Activated gamma-delta T cell treated with anti-CD3 and anti-CD28 coated beads, Interleukin-2, amount 50 U/mL, for 16 hours (primary cell): ENCODE results near the gene SPHK1.

Experiments used
- DNase-seq: peaks from one replicate; pipeline ENCODE4 v3.0.0-alpha.2; 2020; ENCODE audit warnings: low read depth

SPHK1 gene

DNA sequence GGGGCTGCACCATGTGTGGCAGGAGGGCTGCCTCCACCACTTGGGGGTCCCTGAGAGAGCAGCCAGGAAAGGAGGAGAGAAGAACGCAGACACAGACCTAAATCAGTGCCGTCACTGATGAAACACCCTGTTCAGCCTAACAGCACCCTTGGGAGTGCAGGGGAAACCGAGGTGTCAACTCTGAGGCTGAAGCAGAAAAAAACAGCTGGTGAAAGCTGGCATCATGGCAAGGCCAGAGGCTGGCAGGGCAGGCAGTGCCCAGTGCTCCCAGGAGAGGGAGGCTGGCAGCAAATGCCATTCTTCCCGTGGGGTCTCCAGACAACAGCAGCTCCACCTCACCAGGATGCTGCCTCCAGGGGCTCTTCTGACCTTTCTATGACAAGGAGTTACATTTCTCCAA lies 23.1 kb downstream of the SPHK1 start:
- no peak for DNase-seq

DNA sequence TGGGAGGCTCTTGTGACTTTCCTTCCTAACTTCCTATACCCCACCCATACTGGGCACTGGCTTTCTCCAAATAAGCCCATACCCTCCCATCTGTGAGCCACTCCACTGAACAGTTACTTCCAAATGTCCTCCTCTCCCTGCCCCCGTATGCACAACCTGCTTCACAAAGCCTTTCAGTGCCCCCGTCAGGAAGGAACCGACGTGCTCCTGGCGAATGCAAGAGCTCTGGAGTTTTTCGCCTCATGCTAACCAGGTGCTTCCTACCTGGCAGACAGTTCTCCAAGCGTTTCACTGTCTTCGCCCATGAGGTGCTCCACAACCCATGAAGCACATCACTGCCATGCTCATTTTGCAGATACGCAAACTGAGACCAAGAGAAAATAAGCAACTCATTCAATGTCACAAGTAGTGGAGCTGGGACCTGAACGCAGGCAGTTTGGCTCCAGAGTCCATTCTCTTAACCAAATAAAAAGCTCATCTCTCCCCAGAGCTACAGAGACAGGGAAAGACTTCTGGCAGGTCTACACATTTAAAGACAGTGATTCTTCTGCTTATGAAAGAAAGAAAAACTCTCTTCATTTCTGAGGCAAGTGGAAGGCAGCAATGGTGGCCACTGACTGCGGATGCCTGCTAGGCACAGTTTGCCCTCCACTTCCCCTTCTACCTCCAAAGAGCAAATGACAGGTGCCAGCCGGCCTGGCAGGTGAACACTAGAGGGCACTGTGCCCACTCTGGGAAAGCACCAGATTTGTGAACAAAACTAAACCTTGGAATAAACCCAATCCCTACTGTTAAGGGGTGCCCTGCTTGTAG lies 23.8 kb downstream of the SPHK1 start:
- DNase-seq, result peak; percentile 55

DNA sequence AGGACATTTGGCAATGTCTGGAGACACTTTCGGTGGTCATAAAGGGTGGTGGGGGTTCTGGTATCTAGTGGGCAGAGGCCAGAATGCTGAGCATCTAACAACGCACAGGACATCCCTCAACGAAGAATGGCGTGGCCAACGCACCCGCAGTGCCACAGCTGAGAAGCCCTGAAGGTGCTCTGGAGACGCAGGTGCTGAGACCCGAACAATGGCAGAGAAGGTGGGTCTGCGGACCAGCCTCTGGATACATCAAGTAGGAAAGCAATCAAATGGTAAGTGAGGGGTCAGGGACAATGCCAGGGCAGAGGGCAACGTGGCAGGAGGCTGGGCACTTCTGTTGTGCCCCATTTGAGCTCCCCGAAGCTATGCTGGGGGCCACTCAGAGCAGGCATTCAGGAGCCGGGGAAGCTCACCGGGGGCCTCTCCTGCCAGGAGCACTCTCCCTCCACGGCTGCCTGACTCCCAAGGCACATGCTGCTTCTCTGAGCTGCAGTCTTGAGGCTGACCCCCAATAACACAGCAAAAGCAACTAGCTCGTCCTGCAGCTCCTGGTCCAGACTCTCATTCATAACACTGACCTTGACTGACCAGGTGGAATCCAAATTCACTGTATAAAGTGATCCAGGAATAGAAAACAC lies 26.0 kb downstream of the SPHK1 start:
- DNase-seq, result no peak

DNA sequence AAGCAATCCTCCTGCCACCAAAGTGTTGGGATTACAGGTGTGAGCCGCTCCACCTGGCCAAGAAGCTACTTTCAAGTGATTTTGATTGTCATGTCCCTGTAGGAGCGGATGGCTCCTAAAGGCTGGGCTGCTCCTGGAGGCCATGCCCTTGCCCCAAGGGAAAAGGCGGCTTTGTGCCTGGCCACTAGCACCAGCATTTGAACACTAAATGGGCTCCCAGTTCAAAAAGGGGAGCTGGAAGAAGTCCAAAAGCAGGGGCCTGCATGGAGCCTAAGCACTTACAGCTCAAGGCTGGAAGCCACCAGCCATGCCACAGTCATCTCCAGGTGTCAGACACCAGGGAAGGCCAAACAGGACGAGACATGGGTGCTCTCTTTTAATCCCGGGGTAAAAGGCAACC lies 26.8 kb downstream of the SPHK1 start:
- no peak for DNase-seq

DNA sequence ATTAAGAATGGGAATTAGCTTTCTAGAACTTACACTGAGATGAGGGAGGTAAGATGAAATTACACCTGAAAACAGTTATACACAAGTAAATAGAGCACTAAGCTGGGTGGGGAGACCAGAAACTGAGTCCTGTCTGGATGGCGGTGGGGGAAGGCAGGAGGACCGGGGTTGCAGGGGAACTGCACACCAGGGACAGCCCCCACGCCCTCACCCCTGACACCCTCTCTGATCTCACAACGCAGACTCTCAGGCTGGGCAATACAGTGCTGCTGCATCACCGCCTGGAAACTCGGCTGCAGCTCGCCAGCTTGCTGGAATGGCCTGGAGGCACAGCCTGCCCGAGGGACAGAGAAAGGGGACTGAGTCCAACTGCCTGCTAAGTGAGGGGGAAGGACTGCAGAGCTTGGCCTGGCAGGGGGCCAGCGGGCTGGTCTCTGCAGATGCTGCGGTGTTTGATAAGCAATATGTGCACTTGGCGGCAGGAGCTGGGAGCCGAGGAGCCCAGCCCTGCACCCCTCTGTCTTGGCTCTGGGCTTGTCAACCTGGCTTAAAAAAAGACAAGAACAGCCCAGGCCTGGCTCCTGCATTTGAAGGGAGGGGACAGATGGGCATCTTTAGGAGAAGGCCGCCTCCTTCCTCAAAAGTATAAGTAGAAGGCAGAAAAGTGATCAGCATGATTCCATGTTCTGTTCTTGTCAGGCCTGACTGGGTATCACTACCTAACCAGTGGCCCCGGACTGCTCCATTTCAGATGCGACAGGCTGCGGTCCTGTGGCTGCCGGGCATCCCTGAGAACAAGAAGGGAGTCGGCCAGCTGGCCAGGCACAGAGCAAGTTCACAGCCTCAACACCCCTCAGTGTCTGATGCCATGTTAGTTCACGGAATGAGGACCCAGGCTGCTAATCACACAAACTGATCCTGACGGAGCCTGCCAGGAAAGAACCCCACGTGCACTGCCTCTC lies 30.2 kb downstream of the SPHK1 start:
- DNase-seq, result no peak

DNA sequence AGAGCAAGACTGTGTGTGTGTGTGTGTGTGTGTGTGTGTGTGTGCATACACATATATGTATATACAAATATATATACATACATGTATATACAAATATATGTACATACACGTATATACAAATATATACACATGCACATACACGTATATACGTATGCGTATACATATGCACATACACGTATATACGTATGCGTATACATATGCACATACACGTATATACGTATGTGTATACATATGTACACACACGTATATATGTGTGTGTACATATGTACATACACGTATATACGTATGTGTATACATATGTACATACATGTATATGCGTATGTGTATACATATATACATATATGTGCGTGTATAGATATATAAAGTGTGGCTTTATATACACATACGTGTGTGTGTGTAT lies 31.4 kb downstream of the SPHK1 start:
- DNase-seq, result no peak

DNA sequence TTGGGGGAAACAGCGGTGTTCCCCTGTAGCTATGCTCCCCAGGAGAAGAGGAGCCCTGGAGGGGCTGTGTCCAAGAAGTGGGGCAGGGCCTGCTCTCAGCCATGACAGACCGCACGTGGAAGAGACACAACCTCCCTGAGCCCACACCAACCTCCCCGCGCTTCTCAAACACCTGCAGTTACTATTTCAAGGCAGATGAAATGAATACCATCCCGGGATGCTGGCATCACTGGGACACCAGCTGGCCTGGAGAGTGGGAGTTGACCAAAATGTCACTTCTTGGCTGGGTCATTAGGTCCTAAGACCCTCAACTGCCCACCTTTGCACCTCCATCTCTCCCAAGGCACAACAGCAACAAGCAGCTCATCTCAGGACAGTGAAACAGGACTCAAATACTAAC lies 32.0 kb downstream of the SPHK1 start:
- no peak for DNase-seq

DNA sequence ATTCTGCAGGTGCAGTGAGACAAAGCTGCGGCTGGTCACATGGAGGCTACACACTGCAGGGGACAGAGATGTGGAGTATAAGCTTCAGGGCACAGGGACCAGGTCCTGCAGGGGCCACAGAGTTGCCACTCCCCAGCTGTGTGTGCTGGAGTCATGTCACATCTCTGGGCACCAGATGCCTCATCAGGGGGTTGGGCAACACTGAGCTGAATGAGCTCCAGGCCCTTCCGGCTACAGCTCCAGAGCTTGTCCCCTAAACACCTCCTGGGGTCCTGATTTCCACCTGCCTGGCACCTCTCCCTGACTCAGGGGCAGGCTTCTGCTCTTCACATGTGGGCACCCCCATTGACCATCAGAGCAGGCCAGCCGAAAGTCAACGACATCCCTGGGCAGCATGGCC lies 32.5 kb downstream of the SPHK1 start:
- no peak for DNase-seq

DNA sequence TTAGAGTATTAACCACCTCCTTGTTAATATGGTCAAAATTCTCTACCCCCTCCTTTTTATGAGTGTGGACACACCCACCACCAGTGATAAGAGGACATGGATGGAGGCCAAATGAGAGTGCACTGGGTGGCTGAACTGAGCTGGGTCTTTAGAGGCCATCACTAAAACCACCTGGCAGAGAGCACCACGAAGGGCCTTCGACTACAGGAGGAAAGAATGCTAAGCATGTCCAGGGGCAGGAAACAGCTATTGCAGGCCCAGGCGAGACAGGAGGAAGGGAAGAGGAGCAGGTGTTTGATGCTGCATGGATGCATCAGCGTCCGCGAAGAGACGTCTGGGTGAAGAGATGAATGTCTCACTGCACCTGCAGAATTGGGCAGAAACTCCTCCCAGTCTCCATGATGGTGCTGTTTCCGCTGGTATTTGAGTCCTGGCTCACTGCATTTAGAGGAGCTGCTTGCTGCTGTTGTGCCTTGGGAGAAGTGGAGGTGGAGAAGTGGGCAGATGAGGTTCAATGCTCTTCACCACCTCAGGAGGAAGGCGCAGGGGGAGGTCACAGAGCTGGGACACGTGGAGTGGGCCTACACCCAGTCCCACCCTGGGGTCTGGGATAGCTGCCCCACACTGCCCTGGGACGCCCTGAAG lies 33.2 kb downstream of the SPHK1 start:
- DNase-seq, result no peak

DNA sequence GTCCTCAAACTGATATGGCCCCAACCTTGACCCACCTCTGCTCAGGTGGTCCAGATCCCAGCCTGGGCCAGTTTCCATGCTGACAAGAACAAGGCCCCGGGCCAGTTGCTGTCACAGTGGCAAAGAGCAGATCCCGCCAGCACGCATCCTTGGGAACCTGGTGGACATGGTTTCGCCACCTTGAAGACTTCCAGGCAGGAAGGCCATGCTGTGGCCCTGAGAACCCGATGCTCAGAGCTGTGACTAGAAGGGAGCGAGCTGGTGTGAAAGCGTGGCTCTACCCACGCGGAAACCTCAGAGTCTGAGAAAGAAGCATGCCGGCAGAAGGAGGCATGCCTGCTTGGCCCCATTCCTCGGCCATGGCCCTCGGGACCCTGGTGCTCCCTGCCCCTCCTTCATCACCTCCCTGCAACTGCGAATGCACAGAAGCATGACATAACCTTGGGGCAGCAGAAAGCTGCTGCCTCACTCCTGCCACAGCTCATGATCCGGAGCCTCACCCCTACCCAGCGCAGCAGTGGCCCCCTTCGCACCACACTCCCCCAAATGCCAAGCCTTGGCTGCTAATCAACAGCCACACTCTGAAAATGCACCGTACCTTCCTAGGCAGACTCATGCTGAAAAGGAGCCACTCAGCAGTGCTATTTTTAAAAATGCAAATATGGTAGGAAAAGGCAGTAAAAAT lies 35.3 kb downstream of the SPHK1 start:
- no peak for DNase-seq

DNA sequence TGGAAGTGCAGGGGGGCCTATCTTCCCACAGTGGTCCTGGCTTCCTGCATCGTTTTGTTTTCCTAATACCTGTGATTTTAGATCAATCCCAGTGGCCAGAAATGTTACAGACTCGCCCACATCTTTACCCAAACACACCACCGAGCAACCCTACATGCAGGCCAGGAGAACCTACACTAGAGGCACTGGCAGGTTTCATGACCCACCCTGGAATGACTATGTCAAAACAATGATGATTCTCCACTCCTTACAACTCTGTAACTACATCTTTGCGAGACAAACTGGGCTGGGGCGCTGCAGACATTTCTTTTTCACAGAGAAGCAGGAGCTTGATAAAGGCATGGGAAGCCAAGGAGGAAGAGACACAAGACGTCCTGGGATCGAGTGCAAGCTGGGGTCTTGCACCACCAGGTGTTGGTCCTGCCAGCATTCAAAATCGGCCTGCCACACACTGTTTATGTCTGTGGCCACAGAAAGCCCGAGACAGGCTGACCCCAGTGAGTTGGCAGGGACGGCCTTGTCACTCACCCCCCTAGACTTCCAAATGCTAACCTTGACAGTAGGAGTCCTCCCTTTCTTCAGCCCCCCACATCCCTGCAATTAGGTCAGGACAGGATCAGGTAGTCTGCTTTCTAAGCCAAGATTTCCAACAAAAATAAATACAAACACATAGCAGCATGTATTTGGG lies 36.1 kb downstream of the SPHK1 start:
- no peak for DNase-seq

DNA sequence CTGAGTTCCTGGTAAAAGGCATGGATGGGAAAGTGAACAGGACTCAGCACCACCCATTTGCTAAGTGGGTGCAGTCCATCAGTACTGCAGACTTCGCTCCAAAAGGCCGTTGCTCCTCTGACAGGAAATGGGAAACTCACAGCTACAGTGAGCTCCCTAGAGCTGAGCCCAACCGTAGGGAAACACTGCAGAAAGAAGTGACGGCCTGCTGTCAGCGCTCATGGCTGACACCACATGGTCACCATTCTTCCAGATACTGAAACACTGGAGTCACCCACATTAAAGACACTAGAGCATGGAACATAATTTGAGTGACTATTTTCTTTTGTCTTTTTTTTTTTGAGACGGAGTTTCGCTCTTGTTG lies 36.6 kb downstream of the SPHK1 start:
- no peak for DNase-seq

DNA sequence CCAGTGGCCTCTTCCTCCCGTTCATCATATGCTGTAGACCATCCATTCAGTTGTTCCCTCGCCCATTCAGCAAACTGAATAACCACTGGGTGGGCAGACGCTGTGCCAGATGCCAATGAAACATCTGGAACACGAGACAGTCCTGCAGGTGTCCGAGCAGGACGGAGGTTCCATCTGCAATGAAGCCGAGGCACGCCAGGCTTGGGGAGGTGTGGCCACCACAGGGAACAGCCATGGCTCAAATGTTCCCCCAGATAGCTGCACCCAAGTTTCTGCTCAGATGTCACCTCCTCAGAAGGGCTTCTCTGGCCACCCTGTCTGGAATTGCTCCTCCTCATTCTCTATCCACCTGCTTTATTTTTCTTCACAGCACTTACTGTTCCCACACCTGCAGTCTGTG lies 38.0 kb downstream of the SPHK1 start:
- no peak for DNase-seq

DNA sequence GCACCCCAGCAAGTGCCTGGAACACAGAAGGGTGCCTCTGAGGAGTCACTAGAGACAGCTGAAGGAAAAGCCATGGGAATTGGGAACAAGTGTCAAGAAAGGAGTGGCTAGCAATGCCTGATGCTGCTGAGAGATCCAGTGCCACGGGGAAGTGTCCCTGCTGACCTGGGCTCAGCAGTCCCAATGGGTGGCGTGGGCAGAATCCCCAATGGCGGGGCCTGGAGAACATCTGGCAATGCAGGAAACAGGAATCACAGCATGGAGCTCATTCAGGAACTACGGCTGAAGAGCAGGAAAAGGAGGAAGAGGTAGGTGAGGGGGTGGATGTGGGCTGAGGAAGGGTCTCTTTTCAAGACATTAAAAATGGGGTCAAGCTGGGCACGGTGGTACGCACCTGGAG lies 38.5 kb downstream of the SPHK1 start:
- no peak for DNase-seq

DNA sequence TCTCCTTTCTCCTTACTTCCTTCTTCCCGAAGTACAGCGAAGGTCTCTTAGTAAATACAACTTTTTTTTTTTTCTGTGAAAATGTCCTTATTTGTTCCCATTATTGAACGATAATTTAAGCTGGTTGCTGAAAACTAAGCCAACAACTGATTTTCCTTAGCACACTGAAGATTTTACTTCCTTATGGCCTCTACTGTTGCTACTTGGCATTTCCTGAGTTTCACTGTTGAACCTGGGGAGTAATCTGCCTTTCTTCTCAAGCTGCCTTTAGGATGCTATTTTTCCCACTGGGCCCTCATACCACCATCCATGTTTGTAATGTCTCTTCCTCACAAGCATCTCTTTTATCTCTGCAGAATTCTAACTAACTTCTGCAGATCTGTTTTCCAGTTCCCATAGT lies 42.4 kb downstream of the SPHK1 start:
- no peak for DNase-seq

DNA sequence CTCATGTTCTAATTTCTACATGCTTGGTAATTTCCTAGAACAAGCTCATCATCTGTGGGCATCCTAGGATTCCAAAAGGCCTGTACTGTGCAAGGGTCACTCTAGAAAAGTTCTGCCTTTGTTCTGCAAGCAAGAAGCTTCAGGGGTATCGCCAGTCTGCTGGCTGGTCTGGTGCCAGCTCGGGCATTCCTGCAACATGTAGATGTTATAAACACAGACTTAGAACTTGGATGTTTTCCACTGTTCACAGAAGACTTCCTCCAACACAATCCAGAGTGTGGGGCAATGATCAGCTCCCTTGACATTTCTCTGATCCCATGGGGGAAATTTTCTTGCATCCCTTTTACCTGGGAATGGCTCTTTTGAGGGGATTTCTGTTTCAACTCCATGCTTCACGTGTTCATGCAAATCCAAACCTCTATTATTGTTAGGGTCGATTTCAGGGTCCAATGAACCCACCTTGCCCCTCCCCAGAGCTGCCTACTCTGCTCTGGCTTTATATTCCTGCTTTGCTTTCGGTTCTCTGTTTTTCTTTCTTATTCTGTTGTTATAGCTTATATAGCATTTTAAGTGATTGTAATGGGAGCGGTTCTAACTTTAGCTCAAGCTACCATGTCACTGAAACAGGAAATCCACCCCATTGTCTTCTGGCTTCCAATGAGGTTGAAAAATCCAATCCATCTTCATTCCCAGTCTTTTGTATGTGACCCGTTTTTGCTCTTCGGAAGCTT lies 43.3 kb downstream of the SPHK1 start:
- DNase-seq, result no peak

DNA sequence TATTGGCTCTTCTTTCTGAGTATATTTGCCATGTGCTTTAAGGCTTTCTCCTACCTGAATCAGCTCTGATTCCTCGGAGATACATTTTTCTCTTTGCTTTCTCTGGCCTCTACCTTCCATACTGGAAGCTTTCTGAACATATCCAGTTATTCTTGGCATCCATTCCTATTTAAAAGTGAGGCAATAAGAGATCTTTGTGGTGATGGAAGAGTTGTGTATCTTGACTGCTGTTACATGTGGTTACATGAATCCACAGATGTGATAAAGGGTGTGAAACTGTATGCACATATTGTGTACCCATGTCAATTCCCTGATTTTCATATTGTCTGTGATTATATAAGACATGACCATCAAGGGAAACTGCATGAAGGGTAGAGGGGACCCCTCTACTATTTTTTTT lies 44.1 kb downstream of the SPHK1 start:
- no peak for DNase-seq

DNA sequence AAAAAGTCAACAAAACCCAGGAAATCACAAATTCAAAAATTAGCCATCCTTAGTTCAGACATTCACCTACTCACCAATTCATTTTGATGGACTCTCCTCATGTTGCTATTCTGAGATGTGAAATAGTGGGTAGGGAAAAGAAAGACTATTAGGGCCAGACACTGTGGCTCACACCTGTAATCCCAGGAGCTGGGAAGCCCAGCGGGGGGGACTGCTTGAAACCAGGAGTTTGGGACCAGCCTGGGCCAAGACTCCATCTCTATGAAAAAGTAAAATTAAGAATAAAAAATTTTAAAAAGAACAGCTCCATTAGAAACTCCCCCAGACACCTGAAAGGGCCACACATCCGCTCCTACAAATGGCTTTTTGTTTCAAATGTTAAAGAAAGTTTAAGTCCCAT lies 47.1 kb downstream of the SPHK1 start:
- no peak for DNase-seq

DNA sequence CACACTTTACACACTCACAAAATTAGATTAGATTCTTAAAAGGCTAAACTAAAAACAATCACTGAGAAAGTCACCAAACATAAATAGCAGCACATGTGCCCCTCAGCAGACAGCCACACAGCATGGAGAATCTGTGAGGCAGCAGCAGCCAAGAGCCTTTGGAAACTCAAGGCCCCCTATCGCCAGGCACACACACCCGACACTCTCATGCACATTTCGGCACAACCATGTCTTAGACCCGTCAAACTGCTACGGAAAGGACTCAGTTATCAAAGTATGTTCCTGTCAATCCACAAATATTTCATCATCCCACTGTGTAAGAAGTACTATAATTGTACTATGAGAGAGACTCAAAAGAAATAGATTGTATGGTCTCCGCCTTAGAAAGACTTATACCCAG lies 47.6 kb downstream of the SPHK1 start:
- no peak for DNase-seq

DNA sequence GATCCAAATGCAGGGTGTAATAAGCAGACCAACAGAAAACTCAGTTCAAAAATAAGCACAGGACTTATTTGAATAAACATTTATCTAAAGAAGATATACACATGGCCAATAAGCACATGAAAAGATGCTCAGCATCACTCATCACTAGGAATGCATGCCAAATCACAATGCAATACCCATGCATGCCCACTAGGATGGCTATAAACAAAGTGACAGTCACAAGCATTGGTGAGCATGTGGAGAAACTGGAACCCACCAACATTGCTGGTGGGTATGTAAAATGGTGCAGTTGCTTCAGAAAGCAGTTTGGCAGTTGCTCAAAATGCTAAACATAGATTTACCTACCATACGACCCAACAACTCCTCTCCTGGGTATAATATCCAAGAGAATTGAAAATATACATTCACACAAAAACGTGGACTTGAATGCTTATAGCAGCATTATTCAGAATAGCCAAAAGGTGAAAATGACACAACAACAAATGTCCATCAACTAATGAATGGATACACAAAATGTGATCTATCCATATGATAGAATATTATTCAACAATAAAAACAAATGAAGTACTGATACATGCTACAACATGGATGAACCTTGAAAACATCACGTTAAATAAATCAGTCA lies 48.4 kb downstream of the SPHK1 start:
- no peak for DNase-seq
